Stimulated activated CD8-positive, alpha-beta memory T cell treated with anti-CD3 and anti-CD28 coated beads, Interleukin-4, amount 100 ng/mL, for 1 hour (primary cell): ENCODE data around the gene PPP1R12C.

ENCODE experiments used
- DNase-seq, 2 donors: peaks; one replicate each; pipeline ENCODE4 v3.0.0-alpha.2; 2020; ENCODE audit warnings: low read depth in 2 of 2, low spot score in 1 of 2

Gene PPP1R12C

GRCh38 chr19:55091126-55091910 lies 26.1 kb downstream of the PPP1R12C start:
- DNase-seq = no peak

- DNase-seq = no peak
Measured at GRCh38 chr19:55090564-55090963, 26.9 kb downstream of the PPP1R12C start.

- DNase-seq = no peak
Measured at GRCh38 chr19:55089342-55089944, 28.0 kb downstream of the PPP1R12C start.

GRCh38 chr19:55088543-55089341 lies 28.7 kb downstream of the PPP1R12C start:
- peak; percentile 52 to 59 for DNase-seq

GRCh38 chr19:55088021-55088451 lies 29.4 kb downstream of the PPP1R12C start:
- no peak for DNase-seq

- DNase-seq = no peak
Measured at GRCh38 chr19:55087542-55087901, 29.9 kb downstream of the PPP1R12C start.

- peak in 1 of 2 donors; percentile 19 for DNase-seq
Measured at GRCh38 chr19:55086730-55087541, 30.5 kb downstream of the PPP1R12C start.

GRCh38 chr19:55085923-55086715 lies 31.3 kb downstream of the PPP1R12C start:
- no peak for DNase-seq

GRCh38 chr19:55084416-55084815 lies 33.0 kb downstream of the PPP1R12C start:
- no peak for DNase-seq

GRCh38 chr19:55083004-55083850 lies 34.2 kb downstream of the PPP1R12C start:
- no peak for DNase-seq

- peak in 1 of 2 donors; percentile 18 for DNase-seq
Measured at GRCh38 chr19:55082020-55082851, 35.2 kb downstream of the PPP1R12C start.

GRCh38 chr19:55081770-55082019 lies 35.7 kb downstream of the PPP1R12C start:
- no peak for DNase-seq

- DNase-seq = peak; percentile 64 to 81
Measured at GRCh38 chr19:55080968-55081769, 36.3 kb downstream of the PPP1R12C start.

GRCh38 chr19:55080121-55080967 lies 37.1 kb downstream of the PPP1R12C start:
- no peak for DNase-seq

GRCh38 chr19:55079400-55080038 lies 37.9 kb downstream of the PPP1R12C start:
- DNase-seq = no peak

- no peak for DNase-seq
Measured at GRCh38 chr19:55078996-55079395, 38.4 kb downstream of the PPP1R12C start.

GRCh38 chr19:55077106-55077505 lies 40.3 kb downstream of the PPP1R12C start:
- DNase-seq = no peak
